HepG2 (cell line): ENCODE measurements around the gene ZFYVE26.

ENCODE experiments used
- FOSL1 ChIP-seq: sonication (generic); formaldehyde crosslinking; IDR thresholded peaks from 2 replicates; pipeline ENCODE4 v1.9.0; 2021; ENCODE audit warnings: missing genetic modification reagents, borderline replicate concordance
- IKZF1 ChIP-seq: fragments of 450-650 bp; IDR thresholded peaks from 2 replicates; pipeline ENCODE4 v1.7.1; 2016
- MAZ ChIP-seq, 2 experiments: sonication (generic) in 1 of 2; formaldehyde crosslinking in 1 of 2; IDR thresholded peaks; 2 replicates each; pipeline versions ENCODE4 v1.5.0 to v1.6.1; 2012 to 2020; ENCODE audit warnings: low read depth in 2 of 2, mild to moderate bottlenecking in 2 of 2, borderline replicate concordance in 1 of 2, improper control_type of control experiment in 1 of 2, low read length in 1 of 2, missing genetic modification reagents in 1 of 2, moderate library complexity in 1 of 2
- MYC ChIP-seq: sonication (generic); formaldehyde crosslinking; IDR thresholded peaks from 2 replicates; pipeline ENCODE4 v1.9.0; 2021; ENCODE audit warnings: missing genetic modification reagents, borderline replicate concordance
- SALL2 ChIP-seq: sonication (generic); formaldehyde crosslinking; IDR thresholded peaks from 2 replicates; pipeline ENCODE4 v1.8.1; 2023; ENCODE audit warnings: mild to moderate bottlenecking, missing genetic modification reagents, inconsistent platforms
- ZNF24 ChIP-seq: fragments of 450-650 bp; IDR thresholded peaks from 2 replicates; pipeline ENCODE4 v1.6.1; 2017; ENCODE audit warnings: antibody characterized with exemption, mild to moderate bottlenecking
- TF ChIP-seq, protein P1 (sequence below): sonication (generic); formaldehyde crosslinking; IDR thresholded peaks from 2 replicates; pipeline ENCODE4 v1.5.0; 2020; ENCODE audit warnings: mild to moderate bottlenecking, missing genetic modification reagents, moderate library complexity

DNA sequence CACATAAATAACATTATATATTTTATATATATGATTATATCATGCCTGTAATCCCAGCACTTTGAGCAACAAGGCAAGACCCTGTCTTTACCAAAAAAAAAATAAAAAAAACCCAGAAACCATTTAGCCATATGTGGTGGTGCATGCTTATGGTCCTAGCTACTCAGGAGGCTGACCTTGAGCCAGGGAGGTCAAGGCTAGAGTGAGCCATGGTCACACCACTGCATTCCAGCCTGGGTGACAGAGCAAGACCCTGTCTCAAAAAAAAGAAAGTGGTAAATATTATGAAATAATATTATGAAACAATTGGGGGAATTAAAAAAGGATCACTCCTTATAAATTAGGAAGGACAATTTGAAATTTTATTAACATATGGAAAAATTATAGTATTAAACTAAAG lies 19.2 kb upstream of the ZFYVE26 start:
- TF ChIP-seq FOSL1 (CRISPR knock-in tag) (no peak), MAZ (IDR thresholded peaks at IDR 0.05; ENCODE audit: borderline replicate concordance, low read depth, low read length) (no peak), MAZ (CRISPR knock-in tag; IDR thresholded peaks at IDR 0.05; ENCODE audit: low read depth) (no peak), ZNF24 (no peak), MYC (no peak), SALL2 (CRISPR knock-in tag) (no peak), IKZF1 (no peak)
- TF ChIP-seq, protein P1, sequence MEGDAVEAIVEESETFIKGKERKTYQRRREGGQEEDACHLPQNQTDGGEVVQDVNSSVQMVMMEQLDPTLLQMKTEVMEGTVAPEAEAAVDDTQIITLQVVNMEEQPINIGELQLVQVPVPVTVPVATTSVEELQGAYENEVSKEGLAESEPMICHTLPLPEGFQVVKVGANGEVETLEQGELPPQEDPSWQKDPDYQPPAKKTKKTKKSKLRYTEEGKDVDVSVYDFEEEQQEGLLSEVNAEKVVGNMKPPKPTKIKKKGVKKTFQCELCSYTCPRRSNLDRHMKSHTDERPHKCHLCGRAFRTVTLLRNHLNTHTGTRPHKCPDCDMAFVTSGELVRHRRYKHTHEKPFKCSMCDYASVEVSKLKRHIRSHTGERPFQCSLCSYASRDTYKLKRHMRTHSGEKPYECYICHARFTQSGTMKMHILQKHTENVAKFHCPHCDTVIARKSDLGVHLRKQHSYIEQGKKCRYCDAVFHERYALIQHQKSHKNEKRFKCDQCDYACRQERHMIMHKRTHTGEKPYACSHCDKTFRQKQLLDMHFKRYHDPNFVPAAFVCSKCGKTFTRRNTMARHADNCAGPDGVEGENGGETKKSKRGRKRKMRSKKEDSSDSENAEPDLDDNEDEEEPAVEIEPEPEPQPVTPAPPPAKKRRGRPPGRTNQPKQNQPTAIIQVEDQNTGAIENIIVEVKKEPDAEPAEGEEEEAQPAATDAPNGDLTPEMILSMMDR (CRISPR knock-in tag), result no peak
